GM15510 (cell line): Measurements from ENCODE around the gene GPR31.

Experiments used
- POLR2A ChIP-seq: IDR thresholded peaks from 3 replicates; pipeline ENCODE4 v1.6.1; 2011; ENCODE audit warnings: borderline replicate concordance; ENCODE audit not compliant: insufficient read length; ENCODE audit errors: extremely low read depth

Gene GPR31, protein sequence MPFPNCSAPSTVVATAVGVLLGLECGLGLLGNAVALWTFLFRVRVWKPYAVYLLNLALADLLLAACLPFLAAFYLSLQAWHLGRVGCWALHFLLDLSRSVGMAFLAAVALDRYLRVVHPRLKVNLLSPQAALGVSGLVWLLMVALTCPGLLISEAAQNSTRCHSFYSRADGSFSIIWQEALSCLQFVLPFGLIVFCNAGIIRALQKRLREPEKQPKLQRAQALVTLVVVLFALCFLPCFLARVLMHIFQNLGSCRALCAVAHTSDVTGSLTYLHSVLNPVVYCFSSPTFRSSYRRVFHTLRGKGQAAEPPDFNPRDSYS

DNA sequence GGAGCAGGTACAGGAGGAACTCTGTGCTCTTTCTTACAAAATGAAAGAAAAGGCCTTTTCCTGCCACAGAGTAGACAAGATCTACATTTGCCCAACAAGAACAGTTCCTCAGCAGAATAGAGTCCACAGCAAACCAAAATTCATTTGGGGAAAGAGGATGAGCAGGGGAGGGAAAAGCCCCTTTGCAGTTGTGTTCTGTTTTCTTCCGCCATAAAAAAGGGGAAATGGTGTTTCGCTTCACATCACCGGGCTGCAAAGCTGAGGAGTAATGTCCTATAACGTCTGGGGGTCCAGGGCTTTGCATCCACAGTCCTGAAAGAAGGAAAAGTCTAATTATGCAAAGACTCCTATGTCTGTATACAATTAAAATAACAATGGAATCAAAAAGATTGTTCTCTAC is at the start of gene GPR31:
GPR31 (minus strand) TSS at position 118 of the 400 bp plus-strand sequence. CDS start 149 bp downstream, outside the sequence.
- no peak for TF ChIP-seq POLR2A

DNA sequence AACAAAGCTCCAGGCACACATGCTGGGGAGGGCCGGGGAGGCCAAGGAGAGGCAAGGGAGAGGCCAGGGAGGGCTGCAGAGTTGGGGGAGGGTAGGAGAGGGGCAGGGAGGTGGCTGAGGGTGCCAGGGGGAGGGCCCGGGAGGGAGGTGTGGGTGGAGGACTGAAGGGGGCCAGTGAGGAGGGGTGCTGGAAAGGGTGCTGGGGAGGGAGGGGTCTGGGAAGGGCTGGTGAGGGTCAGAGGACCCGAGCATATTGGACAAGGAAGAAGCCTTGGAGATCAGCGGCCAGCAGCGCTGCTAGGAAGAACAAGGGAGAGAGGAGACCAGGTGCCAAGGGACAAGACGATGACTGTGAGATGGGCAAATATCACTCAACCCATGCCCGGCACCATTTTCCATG is 49.7 kb upstream of the GPR31 start:
- TF ChIP-seq POLR2A, result no peak

DNA sequence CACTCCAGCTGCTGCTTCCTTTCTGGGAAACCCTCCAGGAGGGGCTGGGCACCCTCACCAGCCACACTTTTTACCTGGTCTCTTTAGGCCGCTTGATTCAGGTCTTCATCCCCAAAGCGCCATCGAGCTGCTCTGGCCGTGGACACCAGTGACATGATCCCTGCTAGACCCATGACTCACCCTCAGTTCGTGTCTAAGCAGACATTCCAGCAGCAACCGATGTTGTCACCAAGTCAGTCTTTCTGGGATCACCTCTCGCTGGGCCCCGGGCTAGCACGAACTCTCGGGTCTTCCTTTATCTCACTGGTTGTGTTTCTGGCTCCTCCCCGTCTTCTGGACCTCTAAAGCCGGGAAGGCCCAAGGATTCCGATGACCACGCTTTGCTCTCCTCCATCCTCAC is 43.0 kb upstream of the GPR31 start:
- TF ChIP-seq POLR2A, result no peak

DNA sequence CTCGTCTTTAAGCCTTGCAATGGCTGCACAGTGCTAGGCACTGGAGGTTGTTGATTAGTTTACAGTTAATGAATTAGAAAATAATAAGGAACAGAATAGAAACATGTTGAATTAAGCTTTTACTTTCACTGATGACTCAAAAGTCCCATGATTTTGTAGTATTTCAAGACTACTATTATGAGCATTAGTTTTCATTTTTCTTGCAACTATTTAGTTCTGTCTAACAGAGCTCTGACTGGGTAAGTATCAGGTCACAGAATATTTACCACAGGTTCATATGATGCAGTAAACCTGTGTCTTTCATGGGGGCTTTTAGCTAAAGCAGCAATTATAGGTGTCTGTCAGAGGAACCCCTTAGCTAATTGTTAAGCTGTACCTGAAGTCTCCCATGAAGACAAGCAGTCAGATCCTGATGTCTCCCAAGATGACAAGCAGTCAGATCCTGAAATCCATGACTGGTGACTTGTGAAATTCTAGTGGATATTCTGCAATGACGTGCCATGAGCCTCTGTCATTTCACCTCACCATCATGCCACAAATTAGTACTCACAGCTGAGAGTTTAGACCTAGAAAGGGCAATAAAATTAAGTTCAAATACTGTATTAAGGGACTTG is 8.2 kb upstream of the GPR31 start:
- no peak for TF ChIP-seq POLR2A

DNA sequence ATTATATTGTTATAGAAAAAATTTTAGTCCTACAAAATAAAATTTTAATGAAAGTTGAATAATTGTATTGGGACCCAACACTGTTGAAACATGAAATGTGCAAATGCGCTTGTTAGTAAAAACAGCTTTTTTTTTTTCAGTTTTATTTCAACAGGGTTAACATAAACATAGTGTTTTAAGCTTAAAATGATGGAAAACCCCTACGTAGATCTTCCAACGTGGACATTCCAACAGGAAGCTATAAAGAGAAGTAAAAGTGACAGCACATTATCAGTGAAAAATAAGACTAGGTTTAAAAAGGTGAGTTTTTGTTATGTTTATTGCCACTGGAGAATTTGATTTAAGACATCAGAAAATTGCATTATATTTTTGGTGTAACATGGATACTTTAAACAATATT is 6.5 kb upstream of the GPR31 start:
- TF ChIP-seq POLR2A, result no peak

DNA sequence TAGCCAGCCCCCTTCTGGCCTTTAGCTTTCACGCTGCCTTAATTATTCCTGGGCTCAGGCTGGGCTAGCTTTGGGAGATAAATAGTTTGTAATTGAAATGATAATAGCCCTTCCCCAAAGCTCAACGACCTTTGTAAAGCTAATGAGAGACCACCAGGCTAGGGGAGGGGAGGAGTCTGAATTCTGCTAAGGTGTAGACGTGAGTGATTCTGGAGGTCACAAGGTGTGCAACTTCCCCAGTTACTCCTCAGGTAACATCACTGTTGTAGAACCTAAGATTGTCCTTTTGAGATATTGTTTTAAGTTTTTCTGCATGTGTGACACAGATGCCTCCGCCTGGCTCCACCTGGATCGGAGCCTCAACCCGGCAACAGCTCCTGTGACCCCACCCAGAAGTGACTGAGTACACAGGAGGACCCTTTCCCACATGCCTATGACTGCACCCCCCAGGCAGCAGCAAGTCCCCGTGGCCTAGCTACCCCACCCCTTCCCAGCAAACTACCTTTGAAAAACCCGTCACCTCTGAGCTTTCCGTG is 5.8 kb upstream of the GPR31 start:
- TF ChIP-seq POLR2A, result no peak

DNA sequence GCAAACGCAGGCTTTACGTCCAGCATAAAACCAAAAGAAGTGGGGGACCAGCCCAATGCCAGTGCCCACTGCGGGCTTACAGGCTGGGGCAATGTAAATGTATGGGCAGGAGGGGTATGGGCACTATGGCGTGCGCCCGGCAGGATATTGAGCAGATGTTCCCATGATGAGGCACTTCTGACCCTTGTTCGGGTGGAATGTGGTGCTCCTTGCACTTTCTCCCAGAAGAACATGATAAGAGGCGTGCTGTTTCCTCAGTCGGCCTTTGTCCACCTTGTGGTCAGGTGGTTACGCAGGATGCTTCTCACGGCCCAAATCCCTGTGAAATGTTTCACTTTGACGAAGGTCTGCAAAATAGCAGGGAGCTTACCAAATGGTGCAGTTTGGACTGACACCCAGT is 4.8 kb upstream of the GPR31 start:
- TF ChIP-seq POLR2A, result no peak

DNA sequence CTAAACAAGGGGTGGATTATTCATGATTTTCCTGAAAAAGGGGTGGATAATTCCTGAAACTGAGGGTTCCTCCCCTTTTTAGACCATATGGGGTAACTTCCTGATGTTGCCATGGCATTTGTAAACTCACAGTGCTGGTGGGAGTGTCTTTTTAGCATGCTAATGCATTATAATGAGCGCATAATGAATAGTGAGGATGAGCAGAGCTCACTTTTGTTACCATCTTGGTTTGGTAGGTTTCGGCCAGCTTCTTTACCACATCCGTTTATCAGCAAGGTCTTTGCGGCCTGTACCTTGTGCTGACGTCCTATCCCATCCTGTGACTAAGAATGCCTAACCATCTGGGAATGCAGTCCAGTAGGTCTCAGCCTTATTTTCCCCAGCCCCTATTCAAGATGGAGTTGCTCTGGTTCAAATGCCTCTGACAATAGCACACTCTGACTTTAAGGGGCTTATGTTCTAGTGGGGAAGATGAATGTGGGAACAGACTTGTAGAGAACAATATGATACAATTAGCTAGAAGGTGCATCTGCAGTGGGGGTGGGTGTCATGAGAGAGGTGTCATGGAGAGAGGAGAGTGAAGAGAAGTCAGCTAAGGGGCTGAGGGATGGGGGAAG is 4.2 kb upstream of the GPR31 start:
- TF ChIP-seq POLR2A, result no peak

DNA sequence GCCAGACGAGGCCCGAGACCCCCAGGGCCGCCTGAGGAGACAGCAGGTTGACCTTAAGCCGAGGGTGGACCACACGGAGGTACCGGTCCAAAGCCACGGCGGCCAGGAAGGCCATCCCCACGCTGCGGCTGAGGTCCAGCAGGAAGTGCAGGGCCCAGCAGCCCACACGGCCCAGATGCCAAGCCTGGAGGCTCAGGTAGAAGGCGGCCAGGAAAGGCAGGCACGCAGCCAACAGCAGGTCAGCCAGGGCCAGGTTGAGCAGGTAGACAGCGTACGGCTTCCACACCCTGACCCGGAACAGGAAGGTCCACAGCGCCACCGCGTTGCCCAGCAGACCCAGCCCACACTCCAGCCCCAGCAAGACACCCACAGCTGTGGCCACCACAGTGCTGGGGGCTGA is 366 bp downstream of the GPR31 start:
- no peak for TF ChIP-seq POLR2A

DNA sequence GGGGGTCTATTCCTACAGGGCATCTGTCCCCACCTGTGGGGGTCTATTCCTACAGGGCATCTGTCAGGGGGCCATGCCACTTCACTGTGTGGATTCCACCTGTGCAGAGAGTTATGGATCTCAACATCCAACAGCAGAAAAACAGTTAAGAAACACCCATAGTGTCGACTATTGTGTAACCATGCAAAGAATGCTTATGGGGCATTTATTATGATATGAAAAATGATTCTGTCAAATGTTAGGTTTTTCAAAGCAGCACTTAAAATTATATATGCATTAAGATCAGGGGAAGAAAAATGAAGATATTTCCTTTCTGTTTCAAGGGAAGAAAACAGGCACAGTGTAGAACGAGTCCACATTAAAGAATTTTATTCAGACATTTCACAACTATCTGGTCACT is 2.9 kb downstream of the GPR31 start:
- no peak for TF ChIP-seq POLR2A

DNA sequence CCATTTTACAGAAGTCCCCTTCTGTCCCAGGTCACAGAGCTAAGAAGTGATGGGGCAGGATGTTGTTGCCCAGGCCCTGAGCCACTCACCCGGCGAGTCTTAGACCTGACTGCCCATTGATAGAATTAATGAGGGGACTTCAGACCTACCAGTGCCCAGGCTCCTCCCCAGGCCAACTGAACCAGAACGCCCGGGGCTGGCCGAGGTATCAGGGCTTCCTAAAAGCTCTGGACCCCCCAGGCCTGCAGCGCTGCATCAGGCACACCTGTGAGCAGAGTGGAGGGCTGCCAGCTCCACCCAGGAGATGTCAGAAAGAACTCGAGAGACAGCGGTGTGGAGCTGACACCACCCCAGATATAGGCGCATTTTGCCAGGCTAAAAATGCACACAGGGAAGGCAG is 3.5 kb downstream of the GPR31 start:
- no peak for TF ChIP-seq POLR2A

DNA sequence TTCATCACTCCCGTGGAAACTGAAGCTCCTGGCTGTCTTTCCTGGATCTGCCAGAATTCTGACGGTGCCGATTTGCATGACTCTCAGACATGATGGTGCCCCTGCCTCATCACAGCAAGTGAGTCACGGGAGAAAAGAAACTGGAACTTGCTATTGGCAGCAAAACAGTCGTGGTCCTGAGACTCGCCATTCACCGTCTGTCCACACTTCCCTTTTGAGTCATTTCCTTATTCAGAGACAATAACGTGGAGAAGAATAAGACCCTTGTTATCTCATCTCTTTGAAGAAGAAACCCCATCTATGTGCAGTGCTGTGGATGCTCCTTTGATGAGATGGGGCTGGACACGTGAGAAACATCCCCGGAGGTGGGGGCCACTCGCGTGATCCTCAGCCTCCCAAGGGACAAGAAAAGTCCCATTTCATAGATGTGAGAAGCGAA is 4.2 kb downstream of the GPR31 start:
- no peak for TF ChIP-seq POLR2A

DNA sequence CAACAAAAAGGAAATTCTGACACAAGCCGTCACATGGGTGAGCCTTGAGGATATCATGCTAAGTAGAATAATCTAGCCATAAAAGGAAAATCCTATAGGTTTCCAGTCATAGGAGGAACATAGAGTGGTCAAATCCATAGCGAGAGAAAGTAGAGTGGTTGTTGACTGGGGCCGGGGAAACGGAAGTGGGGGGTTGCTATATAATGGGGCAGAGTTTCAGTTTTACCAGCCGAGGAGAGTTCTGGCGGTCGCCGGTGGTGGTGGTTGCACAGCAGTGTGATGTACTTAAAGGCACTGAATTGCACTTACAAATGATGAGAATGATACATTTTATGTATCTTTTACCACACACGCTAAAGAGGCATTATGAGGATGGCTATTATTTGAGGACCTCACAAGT is 4.9 kb downstream of the GPR31 start:
- peak; percentile 12 for TF ChIP-seq POLR2A

DNA sequence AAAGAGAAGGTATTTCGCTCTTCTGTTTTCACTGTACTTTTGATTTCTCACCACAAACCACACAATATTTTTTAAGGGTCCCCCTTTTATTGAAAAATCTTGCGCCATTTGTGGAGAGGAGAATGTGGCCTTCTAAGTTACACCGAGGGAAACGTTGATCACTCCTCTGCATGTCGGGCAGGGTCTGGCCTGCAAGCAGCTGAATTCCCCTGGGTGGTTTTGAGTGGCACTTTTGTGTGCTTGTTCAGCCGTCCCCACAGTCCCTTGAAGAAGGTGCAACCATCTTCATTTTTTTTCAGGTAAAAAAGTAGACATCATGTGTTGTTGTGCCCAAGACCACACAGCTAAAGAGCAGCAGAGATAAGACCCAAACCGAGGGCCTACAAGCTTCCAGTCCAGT is 6.1 kb downstream of the GPR31 start:
- TF ChIP-seq POLR2A, result no peak

DNA sequence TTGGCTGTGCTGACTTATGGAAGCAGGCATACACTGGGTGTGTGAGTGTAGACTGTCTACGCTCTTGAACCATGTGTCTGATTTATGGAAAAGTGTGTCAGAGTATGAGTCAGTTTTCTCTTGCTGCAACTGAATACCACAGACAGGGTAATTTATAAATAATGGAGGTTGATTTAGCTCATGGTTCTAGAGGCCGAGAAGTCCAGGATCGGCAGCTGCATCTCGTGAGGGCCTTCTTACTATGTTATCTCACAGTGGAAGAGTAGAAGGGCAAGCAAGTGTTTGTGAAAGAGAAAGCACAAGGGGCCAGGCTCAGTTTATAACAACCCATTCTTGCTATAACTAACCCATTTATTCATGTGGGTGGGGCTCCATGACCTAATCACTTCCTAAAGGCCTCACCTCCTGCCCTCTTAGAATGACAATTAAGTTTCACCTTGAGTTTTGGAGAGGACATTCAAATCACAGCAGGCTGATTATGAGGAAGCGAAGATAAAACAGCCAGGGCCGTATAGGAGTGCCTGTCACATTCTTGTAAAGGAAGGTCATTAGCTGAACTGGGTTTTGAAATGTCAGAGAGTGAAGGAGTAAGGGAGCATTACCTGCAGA is 6.7 kb downstream of the GPR31 start:
- no peak for TF ChIP-seq POLR2A
